GM18867 (cell line): ENCODE results near the gene OR8D2.
"Not testable (repeated sequence)": the region's sequence is repeated elsewhere in the genome, so short reads cannot be mapped to it uniquely, and the experiment has no call there.

Source experiments
- ATAC-seq: cut with Tn5 transposase; IDR thresholded peaks from one replicate; pipeline ENCODE4 v1.9.1; 2021; ENCODE audit warnings: mild to moderate bottlenecking, moderate library complexity; ENCODE audit not compliant: unreplicated experiment

Gene OR8D2

DNA sequence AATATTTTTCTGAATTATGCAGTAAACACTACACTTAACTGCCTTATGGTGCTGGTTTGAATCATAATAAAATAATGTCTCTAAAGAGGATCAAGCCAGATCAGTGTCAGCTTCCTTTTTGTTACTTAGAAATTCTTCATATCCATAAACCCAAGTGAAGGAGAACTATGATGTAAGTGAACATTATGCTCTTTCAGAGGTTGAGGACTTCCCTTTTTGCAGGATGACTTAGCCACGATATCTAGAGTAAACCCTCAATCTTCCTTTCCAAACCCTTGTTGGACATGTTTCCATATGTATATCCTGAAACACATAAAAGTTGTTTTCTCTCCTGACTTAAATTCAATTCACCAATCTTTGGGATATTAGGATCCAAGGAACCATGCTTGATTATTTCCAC, 25.3 kb downstream of the OR8D2 start:
- ATAC-seq, result no peak

GRCh38 chr11:124285610-124286344, 34.2 kb downstream of the OR8D2 start:
- ATAC-seq, result no peak

GRCh38 chr11:124278261-124278660, 41.7 kb downstream of the OR8D2 start:
- no peak for ATAC-seq

GRCh38 chr11:124277804-124278203, 42.2 kb downstream of the OR8D2 start:
- ATAC-seq, result no peak

- no peak for ATAC-seq
Measured at GRCh38 chr11:124277207-124277606, 42.8 kb downstream of the OR8D2 start.

DNA sequence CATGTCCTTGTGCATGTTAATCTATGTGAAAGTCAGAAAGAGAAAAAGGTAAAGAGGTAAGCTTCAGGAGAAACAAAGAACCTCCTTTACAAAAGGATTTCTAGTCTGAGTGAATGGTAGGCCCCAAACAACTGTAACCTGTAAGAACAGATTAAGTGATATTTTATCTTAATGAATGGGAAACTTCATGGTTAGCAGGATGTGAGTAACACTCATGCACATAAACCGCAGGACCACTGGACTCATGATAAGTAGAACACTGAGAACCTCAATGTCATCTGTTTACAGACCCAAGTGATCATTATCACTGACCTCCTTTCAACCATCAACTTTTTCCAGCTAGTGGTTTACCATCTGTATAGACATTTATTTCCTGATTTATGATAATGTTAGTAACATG, 43.9 kb downstream of the OR8D2 start:
- ATAC-seq, result no peak

- ATAC-seq, result no peak
Measured at GRCh38 chr11:124274000-124274399, 46.0 kb downstream of the OR8D2 start.

GRCh38 chr11:124270886-124271285, 49.1 kb downstream of the OR8D2 start:
- ATAC-seq, result not testable (repeated sequence)
